GM13976 (cell line): ENCODE results near the gene ZMIZ2.

Experiments
- DNase-seq: peaks from one replicate; pipeline ENCODE4 v3.0.0; 2012; ENCODE audit warnings: low spot score
- in situ Hi-C: fragments of 300-500 bp; cut with MboI; formaldehyde crosslinking; loops from one replicate; pipeline ENCODE4 v1.12.0; 2022; ENCODE audit warnings: low sequenced_read_pairs, mixed read lengths, inconsistent platforms; ENCODE audit not compliant: unreplicated experiment
- TF ChIP-seq, protein P1 (sequence below): IDR thresholded peaks from 2 replicates; pipeline ENCODE4 v1.5.1; 2012; ENCODE audit warnings: borderline replicate concordance, mild to moderate bottlenecking; ENCODE audit not compliant: insufficient read depth; ENCODE audit errors: extremely low read depth, missing control alignments, control extremely low read depth

ZMIZ2 gene

DNA sequence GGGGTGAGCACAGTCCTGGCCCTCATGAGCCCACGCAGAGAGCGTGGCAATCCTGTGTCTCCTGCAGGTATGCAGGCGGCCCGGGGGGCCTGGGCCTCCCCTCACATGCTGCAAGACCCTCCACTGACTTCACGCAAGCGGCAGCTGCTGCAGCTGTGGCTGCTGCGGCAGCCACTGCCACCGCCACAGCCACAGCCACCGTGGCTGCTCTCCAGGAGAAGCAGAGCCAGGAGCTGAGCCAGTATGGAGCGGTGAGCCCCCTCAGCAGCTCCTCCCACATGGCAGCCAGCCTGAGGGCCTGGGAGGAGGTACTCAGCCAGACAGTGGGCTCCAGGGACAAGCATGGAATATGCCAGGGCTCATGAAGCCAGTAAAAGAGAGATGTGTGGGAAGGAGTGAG is 8.7 kb downstream of the ZMIZ2 start:
- in situ Hi-C loops: loop anchor here (25.0 kb wide), 1 partner anchor 170 kb away; the partner anchor contains the start of gene TMED4
- TF ChIP-seq, protein P1, sequence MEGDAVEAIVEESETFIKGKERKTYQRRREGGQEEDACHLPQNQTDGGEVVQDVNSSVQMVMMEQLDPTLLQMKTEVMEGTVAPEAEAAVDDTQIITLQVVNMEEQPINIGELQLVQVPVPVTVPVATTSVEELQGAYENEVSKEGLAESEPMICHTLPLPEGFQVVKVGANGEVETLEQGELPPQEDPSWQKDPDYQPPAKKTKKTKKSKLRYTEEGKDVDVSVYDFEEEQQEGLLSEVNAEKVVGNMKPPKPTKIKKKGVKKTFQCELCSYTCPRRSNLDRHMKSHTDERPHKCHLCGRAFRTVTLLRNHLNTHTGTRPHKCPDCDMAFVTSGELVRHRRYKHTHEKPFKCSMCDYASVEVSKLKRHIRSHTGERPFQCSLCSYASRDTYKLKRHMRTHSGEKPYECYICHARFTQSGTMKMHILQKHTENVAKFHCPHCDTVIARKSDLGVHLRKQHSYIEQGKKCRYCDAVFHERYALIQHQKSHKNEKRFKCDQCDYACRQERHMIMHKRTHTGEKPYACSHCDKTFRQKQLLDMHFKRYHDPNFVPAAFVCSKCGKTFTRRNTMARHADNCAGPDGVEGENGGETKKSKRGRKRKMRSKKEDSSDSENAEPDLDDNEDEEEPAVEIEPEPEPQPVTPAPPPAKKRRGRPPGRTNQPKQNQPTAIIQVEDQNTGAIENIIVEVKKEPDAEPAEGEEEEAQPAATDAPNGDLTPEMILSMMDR: no peak

DNA sequence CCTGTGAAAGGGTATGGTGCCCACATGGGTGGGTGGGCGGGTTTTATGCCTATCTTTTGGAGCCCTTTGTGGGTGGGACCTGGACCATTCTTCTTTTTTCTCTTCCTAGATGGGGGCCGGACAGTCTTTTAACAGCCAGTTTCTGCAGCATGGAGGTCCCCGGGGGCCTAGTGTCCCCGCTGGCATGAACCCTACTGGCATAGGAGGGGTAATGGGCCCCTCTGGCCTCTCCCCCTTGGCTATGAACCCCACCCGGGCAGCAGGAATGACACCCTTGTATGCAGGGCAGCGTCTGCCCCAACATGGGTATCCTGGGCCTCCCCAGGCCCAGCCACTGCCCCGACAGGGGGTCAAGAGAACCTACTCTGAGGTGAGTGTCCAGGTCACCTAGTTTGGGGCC is 9.1 kb downstream of the ZMIZ2 start:
- in situ Hi-C loops: loop anchor here (25.0 kb wide), 1 partner anchor 170 kb away; the partner anchor contains the start of gene TMED4
- peak; percentile 22 for DNase-seq
- TF ChIP-seq, protein P1: no peak

More for the DNA sequence above, 8.7 kb downstream of the ZMIZ2 start:
- DNase-seq: peak; percentile 16

DNA sequence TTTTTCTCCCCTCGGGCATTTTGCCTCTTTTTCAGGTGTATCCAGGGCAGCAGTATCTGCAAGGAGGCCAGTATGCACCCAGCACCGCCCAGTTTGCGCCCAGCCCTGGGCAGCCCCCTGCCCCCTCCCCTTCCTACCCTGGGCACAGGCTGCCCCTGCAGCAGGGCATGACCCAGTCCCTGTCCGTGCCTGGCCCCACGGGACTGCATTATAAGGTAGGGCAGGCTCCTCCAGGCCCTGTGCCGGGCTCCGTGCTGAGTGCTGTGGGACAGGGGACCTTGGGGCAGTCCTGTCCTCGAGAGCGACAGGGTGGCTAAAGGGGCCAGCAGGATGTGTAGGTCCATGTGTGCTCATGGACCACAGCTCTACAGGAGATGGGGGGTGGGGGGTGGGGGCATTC is 10.6 kb downstream of the ZMIZ2 start:
- TF ChIP-seq, protein P1: no peak
- in situ Hi-C loops: loop anchor here (25.0 kb wide), 1 partner anchor 172 kb away; the partner anchor contains the start of gene TMED4
- DNase-seq: peak; percentile 18

DNA sequence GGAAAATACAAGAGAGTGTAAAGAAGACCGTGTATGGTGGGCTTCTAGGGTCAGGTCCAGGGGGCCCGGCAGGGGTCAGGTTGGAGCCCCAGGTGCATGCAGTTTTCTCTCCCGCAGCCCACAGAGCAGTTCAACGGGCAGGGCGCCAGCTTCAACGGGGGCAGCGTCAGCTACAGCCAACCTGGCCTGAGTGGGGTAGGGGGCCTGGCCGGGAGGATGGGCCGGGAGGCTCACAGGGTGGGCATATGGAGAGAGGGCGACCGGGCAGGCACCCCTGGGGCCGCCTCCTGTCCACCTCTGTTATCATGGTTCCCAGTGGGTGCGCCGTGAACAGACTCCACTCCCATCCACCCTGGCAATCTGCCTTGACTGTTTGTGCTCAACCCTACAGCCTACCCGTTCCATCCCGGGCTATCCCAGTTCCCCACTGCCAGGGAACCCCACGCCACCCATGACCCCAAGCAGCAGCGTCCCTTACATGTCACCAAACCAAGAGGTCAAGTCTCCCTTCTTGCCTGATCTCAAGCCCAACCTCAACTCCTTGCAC is 11.5 kb downstream of the ZMIZ2 start:
- TF ChIP-seq, protein P1: no peak
- DNase-seq: peak; percentile 21
- in situ Hi-C loops: loop anchor here (25.0 kb wide), 1 partner anchor 173 kb away; the partner anchor contains the start of gene TMED4

DNA sequence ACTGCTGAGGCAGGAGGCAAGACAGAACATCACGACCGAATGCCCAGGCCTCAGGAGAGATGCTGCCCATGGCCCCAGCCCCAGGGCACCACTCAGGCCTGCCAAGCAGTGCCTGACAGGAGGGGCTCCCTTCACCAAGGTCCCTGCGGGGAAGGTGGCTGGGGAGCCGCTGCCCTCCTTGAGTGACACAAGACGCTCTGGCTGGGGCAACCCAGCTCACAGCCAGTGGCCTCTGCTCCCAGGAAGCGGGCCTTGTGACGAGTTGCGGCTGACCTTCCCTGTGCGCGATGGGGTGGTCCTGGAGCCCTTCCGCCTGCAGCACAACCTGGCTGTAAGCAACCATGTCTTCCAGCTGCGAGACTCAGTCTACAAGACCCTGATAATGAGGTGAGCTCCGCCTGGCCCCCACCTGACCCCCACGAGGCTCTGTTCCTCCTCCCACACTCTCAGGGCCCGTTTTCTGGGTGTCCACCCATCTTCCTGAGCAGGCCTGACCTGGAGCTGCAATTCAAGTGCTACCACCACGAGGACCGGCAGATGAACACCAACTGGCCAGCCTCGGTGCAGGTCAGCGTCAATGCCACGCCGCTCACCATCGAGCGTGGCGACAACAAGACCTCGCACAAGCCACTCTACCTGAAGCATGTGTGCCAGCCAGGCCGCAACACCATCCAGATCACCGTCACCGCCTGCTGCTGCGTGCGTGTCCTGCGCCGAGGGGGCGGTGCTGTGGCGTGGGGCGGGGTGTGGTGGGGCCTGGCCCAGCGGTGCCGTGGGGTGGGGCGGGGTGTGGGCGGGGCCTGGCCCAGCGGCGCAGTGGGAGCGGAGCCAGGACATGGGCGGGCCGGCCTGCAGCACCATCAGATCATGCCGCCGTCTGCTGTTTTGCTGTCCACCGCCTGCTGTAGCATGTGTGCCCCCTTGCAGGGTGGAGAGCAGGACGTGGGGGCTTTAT is 12.8 kb downstream of the ZMIZ2 start:
- TF ChIP-seq, protein P1: no peak
- in situ Hi-C loops: loop anchor here (25.0 kb wide), 1 partner anchor 174 kb away; the partner anchor contains the start of gene TMED4

DNA sequence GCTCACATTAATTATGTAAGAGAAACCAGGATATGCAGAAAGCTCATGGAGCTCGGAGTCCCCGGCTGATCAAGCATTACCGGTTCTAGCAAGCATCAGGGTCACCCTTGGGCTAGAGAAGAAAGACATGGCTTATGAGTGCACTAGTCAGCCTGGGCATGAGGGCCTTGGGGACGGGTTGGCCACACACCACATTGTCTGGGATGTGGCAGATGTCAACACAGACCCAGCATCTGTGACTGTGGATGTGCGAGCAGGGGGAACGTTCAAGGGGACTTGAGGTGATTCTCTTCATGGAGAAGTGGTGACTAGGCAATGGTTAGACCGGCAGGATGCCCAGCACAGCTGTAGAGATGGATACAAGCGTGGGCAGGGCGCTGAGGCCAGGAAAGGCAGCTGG is 13.7 kb downstream of the ZMIZ2 start:
- TF ChIP-seq, protein P1: no peak
- DNase-seq: peak; percentile 20
- in situ Hi-C loops: loop anchor here (25.0 kb wide), 1 partner anchor 175 kb away; the partner anchor contains the start of gene TMED4

More for the DNA sequence above, 12.8 kb downstream of the ZMIZ2 start:
- DNase-seq: peak; percentile 23
